IPS DF 6.9 (cell line): ENCODE measurements around the gene MACROH2A1.

ENCODE experiments used
- DNase-seq: peaks from one replicate; pipeline ENCODE4 v3.0.0-alpha.2; 2013; ENCODE audit warnings: low read depth, low spot score
- H3K27ac ChIP-seq: one replicate; pipeline ENCODE4 v1.5.1; 2013; ENCODE audit warnings: low read length, control low read depth
- H3K27me3 ChIP-seq: 2 replicates; pipeline ENCODE4 v1.6.1; 2013; ENCODE audit warnings: mild to moderate bottlenecking, low read length; ENCODE audit not compliant: control insufficient read depth, insufficient read depth
- H3K36me3 ChIP-seq: 2 replicates; pipeline ENCODE4 v1.6.1; 2013; ENCODE audit warnings: low read length; ENCODE audit not compliant: control insufficient read depth, insufficient read depth
- H3K4me1 ChIP-seq: 2 replicates; pipeline ENCODE4 v1.6.1; 2013; ENCODE audit warnings: low read length; ENCODE audit not compliant: control insufficient read depth, insufficient read depth
- H3K4me3 ChIP-seq: 2 replicates; pipeline ENCODE4 v1.5.1; 2013; ENCODE audit warnings: mild to moderate bottlenecking, low read length
- H3K9me3 ChIP-seq: 2 replicates; pipeline ENCODE4 v1.6.1; 2013; ENCODE audit warnings: low read length, inconsistent platforms; ENCODE audit not compliant: control insufficient read depth, insufficient read depth
- WGBS: extraction: QIAGEN DNeasy Blood & Tissue Kit; methylation state at CpG from one replicate; pipeline ENCODE4 v1.1.7; 2013; ENCODE audit warnings: mixed read lengths, missing lambda C conversion rate; ENCODE audit not compliant: insufficient read length, insufficient coverage; 5-methylcytosine and 5-hydroxymethylcytosine counted together

The MACROH2A1 gene

DNA sequence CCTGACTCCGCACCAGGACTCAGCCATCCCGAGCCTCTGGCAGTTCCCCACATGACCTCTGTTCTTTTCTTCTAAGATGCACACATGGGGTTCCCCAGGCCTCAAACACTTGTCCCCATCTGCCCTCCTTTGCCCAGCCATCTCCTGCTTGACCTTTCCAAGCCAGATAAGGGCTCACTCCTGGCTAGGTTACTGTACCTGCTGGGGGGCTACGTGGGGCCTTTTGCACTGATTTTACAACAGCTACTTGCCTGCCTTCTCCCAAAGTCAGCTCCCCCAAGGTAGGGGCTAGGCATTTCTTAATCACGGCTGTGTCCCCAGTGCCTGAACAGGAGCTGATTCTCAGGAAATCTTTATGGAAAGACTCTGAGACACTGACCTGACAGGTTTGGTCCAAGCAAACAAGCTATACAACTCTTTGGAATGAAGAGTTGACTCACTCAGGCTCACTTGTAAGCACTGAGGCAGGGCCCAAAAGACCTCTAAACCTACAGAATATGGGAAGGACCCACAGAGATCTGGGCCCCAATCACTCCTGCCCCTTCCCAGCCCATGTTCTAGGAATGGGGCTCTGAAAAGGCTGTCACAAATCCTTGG is 2.5 kb downstream of the MACROH2A1 start:
- Histone ChIP-seq H3K9me3 (no peaks in the 10 kb centered on the region), H3K4me3 (no peak overlapping the region), H3K36me3 (no peaks in the 10 kb centered on the region), H3K27ac (no peak overlapping the region), H3K27me3 (peaks cover 8% of the 10 kb centered on the region; the same call in 1 of the 2 replicates), H3K4me1 (no peaks in the 10 kb centered on the region; the same call in 1 of the 2 replicates)
- no CpG with 5 or more reads among the region's 4 CpGs for WGBS
- no peak for DNase-seq

DNA sequence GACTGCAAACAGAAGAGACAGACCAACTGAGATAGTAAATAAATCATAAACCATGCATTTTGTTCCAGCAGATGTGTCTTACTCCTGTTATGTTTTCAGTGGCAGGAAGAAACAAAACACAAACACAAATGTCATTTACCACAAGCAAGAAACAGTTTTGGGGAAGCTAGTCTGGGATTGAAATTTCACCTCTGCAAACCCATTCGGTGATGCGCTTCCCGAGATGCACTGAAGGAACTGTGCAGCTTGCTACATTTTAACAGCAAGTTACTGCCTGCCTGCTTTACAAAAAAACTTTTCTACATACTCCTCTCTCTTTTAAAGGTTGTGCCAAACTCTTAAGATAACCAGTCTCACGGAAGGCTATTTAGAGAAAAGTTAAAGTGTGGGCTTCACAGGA is 3.2 kb downstream of the MACROH2A1 start:
- Histone ChIP-seq H3K36me3 (no peaks in the 10 kb centered on the region), H3K27me3 (peaks cover 5% of the 10 kb centered on the region; the same call in 1 of the 2 replicates), H3K4me1 (no peaks in the 10 kb centered on the region; the same call in 1 of the 2 replicates), H3K4me3 (no peak overlapping the region), H3K27ac (no peak overlapping the region), H3K9me3 (no peaks in the 10 kb centered on the region)
- no CpG with 5 or more reads among the region's 4 CpGs for WGBS
- no peak for DNase-seq

DNA sequence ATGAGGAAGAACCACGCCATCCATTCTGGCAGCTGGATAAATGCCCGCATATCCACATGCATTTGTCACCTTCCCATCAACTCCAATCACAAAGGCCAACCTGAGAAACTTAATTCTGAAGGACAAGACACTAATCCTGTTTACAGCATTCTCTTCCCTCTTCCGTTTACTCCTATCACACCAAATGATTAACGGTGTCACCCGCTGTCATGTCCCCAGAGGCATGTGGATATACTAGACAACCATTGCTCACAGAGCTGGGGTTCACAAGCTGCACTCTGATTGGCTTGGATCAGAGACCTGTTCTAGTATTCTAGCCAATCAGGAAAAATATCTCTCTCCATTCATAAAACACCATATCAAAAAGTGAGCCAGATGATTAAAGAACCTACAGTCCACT is 3.6 kb downstream of the MACROH2A1 start:
- H3K9me3 ChIP-seq: no peaks in the 10 kb centered on the region
- H3K36me3 ChIP-seq: no peaks in the 10 kb centered on the region
- WGBS: no CpG with 5 or more reads among the region's 5 CpGs
- peaks cover under 1% of the 10 kb centered on the region; the same call in 1 of the 2 replicates for H3K27me3 ChIP-seq
- H3K4me1 ChIP-seq: no peaks in the 10 kb centered on the region; the same call in 1 of the 2 replicates
- no peak overlapping the region for H3K27ac ChIP-seq
- DNase-seq: no peak
- H3K4me3 ChIP-seq: no peak overlapping the region

DNA sequence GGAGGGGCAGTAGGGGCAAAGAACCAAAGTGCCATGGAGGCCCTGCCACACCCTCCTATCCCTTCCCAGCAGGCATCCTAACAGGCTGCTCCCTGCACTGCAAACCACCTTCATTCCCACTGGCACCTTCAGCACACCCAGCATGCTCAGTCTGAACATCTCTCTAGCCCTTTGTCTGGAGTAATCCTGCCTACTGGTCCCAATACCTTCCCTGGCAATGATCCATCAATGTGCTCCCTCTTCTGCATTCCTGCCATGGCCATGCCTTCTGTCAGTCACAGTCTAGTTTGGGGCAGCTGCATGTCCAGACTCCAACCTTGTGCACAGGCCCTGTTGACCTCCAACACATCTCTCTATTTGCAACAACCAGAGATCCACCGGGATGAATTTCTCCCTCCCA is 4.9 kb downstream of the MACROH2A1 start:
- Histone ChIP-seq H3K27ac (no peak overlapping the region), H3K36me3 (no peaks in the 10 kb centered on the region), H3K9me3 (no peaks in the 10 kb centered on the region), H3K27me3 (no peaks in the 10 kb centered on the region), H3K4me3 (no peak overlapping the region), H3K4me1 (no peaks in the 10 kb centered on the region; the same call in 1 of the 2 replicates)
- WGBS: no CpG with 5 or more reads among the region's 1 CpG
- DNase-seq: no peak

DNA sequence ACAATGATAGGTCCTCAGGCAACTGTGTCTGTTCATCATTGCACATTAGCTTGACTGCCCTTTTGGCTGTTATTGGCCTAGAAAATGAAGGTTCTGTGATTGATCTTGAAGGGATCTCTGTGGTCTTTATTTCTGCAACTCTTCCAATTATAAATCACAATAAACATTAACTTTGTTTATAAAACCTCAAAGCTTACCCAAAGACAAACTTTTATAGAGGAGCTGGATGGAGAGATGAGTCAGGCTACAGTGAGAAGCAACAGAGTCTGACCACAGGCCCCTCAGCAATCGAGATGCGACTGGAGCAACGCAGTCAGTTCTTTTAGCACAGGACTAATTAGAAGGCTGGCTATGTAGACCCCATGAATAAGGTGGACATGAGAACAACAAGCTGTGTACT is 5.3 kb downstream of the MACROH2A1 start:
- Histone ChIP-seq H3K36me3 (no peaks in the 10 kb centered on the region), H3K9me3 (no peaks in the 10 kb centered on the region), H3K4me1 (no peaks in the 10 kb centered on the region; the same call in none of the 2 replicates), H3K27ac (no peak overlapping the region), H3K4me3 (no peak overlapping the region), H3K27me3 (no peaks in the 10 kb centered on the region)
- no peak for DNase-seq
- no CpG with 5 or more reads among the region's 3 CpGs for WGBS

DNA sequence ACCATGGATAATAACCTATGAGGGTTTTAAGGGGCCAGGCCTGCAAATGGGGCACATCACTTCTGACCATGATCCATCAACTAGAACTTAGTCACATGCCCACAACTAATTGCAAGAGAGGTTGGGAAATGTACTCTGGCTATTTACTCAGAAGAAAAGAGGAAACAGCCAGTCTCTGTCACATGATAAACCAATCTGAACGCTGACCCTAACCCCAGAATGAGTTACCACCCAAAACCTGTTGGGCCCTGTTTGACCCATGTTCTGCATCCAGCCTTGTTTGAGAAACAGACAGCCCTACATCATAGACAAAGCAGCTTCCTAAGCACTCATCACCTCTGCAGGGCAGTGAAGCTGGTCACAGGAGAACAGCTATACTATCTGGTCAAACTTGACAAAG is 5.8 kb downstream of the MACROH2A1 start:
- Histone ChIP-seq H3K27ac (no peak overlapping the region), H3K4me3 (no peak overlapping the region), H3K9me3 (no peaks in the 10 kb centered on the region), H3K4me1 (no peaks in the 10 kb centered on the region; the same call in none of the 2 replicates), H3K27me3 (no peaks in the 10 kb centered on the region), H3K36me3 (no peaks in the 10 kb centered on the region)
- WGBS: no CpG with 5 or more reads among the region's 1 CpG
- DNase-seq: no peak

DNA sequence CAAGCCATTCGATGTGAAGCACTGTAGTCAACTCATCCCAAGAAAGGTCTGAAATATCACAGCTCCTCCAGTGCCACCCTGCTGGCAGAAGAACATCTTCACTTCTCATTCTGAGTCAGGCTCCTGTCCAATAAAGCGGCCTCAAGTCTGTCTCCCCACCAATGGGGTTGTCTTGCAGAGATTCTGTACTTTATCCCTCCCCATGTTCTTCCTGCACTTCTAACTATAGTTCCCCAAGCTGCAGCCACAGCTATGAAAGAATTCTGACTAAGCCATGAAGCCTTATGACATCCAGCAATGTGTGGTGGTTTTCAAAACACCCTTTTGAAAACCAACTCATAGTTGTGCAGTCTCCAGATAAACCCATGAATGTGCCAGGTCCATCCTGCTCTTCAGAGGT is 6.8 kb downstream of the MACROH2A1 start:
- H3K27ac ChIP-seq: no peak overlapping the region
- no peaks in the 10 kb centered on the region for H3K9me3 ChIP-seq
- H3K4me1 ChIP-seq: no peaks in the 10 kb centered on the region; the same call in 1 of the 2 replicates
- H3K27me3 ChIP-seq: no peaks in the 10 kb centered on the region
- no peak overlapping the region for H3K4me3 ChIP-seq
- no CpG with 5 or more reads among the region's 2 CpGs for WGBS
- H3K36me3 ChIP-seq: no peaks in the 10 kb centered on the region
- DNase-seq: no peak

DNA sequence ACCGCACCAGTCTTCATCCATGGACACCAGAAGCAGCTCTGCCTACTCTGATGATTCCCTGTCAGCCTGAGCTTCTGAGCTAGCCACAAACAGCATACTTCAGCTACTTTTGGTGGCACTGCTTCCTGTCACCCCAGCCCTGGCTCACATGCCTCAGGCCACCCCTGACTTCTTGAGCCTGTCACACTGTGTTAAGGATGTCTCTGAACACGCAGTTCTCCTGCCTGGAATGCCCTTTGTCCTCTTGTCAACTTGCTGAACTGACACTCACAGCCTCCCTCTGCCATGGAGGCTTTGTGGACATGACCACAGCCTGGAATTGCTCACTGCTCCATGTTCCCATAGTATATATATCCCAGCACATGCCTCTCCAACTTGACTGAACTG is 7.2 kb downstream of the MACROH2A1 start:
- DNase-seq: no peak
- Histone ChIP-seq H3K4me1 (no peaks in the 10 kb centered on the region; the same call in 1 of the 2 replicates), H3K27ac (no peak overlapping the region), H3K27me3 (no peaks in the 10 kb centered on the region), H3K9me3 (no peaks in the 10 kb centered on the region), H3K4me3 (no peak overlapping the region), H3K36me3 (no peaks in the 10 kb centered on the region)
- no CpG with 5 or more reads among the region's 2 CpGs for WGBS

DNA sequence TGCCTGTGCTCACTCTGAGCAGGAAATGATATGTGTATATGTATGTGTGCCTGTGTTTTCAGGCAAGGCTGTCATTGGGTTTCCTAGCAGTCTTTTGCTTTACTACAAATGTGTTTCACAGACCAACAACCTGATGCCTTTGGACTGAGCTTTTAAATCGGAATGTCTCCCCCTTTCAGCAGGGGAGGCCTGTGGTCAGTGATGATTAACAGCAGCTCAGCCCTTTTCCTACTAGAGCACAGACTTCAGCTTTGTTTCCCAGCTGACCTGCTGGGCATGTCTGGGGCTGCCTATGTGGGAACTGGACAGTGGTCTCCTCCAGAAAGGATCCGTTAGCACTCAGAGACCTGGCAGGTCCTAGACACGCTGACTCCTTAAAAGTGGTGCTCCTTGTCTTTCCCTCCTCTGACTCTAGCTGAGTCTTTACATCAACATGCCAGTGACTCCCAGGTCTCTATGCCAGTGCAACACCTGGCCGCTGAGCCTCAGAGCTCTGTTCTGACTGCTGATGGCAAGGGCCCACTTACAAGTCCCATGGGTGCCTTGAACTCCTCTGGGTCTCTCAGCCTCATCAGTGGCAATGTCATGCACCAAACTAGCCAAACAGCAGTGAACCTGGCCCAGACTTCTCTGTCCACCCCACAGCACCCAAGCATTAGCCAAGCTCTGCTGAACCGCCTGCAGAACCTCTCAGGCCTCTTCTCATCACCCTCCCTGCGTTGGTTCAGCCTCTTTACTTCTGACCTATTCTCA is 7.7 kb downstream of the MACROH2A1 start:
- Histone ChIP-seq H3K27me3 (no peaks in the 10 kb centered on the region), H3K36me3 (no peaks in the 10 kb centered on the region), H3K27ac (no peak overlapping the region), H3K4me3 (no peak overlapping the region), H3K4me1 (no peaks in the 10 kb centered on the region; the same call in 1 of the 2 replicates), H3K9me3 (no peaks in the 10 kb centered on the region)
- no peak for DNase-seq
- no CpG with 5 or more reads among the region's 6 CpGs for WGBS

DNA sequence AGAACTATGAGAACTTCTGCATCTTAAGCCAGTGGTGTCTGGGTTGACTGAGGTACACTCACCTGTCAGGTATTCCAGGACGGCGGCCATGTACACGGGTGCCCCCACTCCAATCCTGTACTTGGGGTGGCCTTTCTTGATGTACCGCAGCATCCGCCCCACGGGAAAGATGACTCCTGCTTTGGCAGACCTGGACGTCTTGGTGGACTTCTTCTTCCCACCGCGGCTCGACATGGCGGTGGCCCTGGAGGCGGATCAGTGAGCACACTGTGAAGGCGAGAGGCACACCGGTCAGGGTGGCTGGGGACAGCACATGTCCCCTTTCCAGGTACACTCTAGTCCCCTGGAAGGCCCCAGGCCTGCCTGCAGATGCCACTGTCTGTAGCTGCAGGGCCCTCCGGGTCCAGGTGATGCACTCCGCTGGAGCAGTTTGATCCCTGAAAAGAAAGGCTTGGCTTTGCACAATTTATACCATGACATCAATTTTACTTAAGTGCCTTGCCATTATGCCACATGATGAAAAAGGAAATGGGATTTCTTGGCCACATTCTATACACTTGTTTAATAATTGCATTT is 10.1 kb downstream of the MACROH2A1 start:
- H3K36me3 ChIP-seq: no peaks in the 10 kb centered on the region; the same call in 1 of the 2 replicates
- no peak overlapping the region for H3K4me3 ChIP-seq
- H3K27ac ChIP-seq: no peak overlapping the region
- H3K9me3 ChIP-seq: no peaks in the 10 kb centered on the region
- H3K4me1 ChIP-seq: no peaks in the 10 kb centered on the region; the same call in 1 of the 2 replicates
- no CpG with 5 or more reads among the region's 16 CpGs for WGBS
- DNase-seq: no peak
- H3K27me3 ChIP-seq: no peaks in the 10 kb centered on the region
